Ishikawa (cell line): ENCODE data around the gene SLC16A8.

Source experiments
- CEBPB ChIP-seq: IDR thresholded peaks from 2 replicates; pipeline ENCODE4 v1.6.1; 2012
- CREB1 ChIP-seq: IDR thresholded peaks from 2 replicates; pipeline ENCODE4 v1.6.1; 2012; ENCODE audit warnings: low read depth
- EGR1 ChIP-seq: IDR thresholded peaks from 2 replicates; pipeline ENCODE4 v1.6.1; 2012
- EP300 ChIP-seq: IDR thresholded peaks from 2 replicates; pipeline ENCODE4 v1.6.1; 2012; ENCODE audit warnings: borderline replicate concordance
- FOXM1 ChIP-seq: IDR thresholded peaks from 2 replicates; pipeline ENCODE4 v1.6.1; 2012; ENCODE audit warnings: low read depth, borderline replicate concordance
- NFIC ChIP-seq: IDR thresholded peaks from 2 replicates; pipeline ENCODE4 v1.6.1; 2012
- RAD21 ChIP-seq: IDR thresholded peaks from 2 replicates; pipeline ENCODE4 v1.6.1; 2012; ENCODE audit warnings: low read depth
- TAF1 ChIP-seq: IDR thresholded peaks from 2 replicates; pipeline ENCODE4 v1.6.1; 2012; ENCODE audit warnings: low read depth, mild to moderate bottlenecking
- TCF12 ChIP-seq: IDR thresholded peaks from 2 replicates; pipeline ENCODE4 v1.6.1; 2012; ENCODE audit warnings: low read depth
- TEAD4 ChIP-seq: IDR thresholded peaks from 2 replicates; pipeline ENCODE4 v1.6.1; 2012
- YY1 ChIP-seq: IDR thresholded peaks from 2 replicates; pipeline ENCODE4 v1.6.1; 2012; ENCODE audit warnings: low read depth
- ZBTB7A ChIP-seq: IDR thresholded peaks from 2 replicates; pipeline ENCODE4 v1.6.1; 2012; ENCODE audit warnings: low read depth
- TF ChIP-seq, protein P1 (sequence below): IDR thresholded peaks from 2 replicates; pipeline ENCODE4 v1.6.1; 2012
- TF ChIP-seq, protein P2 (sequence below): IDR thresholded peaks from 2 replicates; pipeline ENCODE4 v1.6.1; 2012; ENCODE audit warnings: low read depth, mild to moderate bottlenecking
- TF ChIP-seq, protein P3 (sequence below): IDR thresholded peaks from 2 replicates; pipeline ENCODE4 v1.6.1; 2012

Gene SLC16A8

DNA sequence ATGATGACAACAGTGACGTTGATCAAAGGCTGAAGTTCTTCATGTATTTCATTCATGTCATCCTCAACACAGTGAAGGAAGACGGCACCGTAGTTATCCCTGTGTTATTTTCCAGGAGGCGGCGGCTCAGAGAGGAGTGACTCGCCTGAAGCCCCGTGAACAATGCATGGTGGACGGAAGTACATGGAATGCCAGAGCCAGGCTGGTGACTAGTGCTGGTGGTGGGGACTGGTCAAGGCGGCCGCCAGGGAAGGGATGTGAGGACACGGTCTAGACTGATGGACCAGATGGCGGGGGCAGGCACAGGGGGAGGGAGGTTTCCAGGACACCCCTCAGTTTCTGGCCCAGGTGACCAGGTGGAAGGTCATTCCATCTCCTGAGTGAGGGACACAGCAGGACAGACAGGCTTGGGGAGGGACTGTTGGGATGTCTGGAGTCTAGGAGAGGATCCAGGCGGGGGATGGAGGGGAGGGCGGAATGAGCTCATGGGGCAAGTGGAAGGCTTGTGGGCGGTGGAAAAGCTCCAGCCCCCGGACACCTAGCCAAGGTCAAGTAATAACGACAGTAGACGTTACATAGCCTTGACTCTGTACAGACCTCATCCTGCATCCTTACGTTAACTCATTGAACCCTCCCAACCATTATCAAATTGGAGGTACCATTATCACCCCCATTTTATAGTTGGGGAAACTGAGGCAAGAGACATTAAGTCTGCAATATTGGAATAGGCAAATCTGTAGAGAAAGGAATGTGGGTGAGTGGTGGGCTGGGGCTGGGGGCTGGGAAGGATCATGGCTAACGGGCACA, 42.8 kb downstream of the SLC16A8 start:
- TF ChIP-seq YY1 (no peak), EGR1 (no peak), FOXM1 (no peak), ZBTB7A (no peak), CEBPB (no peak), RAD21 (no peak), TEAD4 (no peak), TCF12 (no peak), TAF1 (no peak), CREB1 (no peak), NFIC (no peak), EP300 (no peak)
- TF ChIP-seq, protein P1, sequence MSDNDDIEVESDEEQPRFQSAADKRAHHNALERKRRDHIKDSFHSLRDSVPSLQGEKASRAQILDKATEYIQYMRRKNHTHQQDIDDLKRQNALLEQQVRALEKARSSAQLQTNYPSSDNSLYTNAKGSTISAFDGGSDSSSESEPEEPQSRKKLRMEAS = no peak
- TF ChIP-seq, protein P2, sequence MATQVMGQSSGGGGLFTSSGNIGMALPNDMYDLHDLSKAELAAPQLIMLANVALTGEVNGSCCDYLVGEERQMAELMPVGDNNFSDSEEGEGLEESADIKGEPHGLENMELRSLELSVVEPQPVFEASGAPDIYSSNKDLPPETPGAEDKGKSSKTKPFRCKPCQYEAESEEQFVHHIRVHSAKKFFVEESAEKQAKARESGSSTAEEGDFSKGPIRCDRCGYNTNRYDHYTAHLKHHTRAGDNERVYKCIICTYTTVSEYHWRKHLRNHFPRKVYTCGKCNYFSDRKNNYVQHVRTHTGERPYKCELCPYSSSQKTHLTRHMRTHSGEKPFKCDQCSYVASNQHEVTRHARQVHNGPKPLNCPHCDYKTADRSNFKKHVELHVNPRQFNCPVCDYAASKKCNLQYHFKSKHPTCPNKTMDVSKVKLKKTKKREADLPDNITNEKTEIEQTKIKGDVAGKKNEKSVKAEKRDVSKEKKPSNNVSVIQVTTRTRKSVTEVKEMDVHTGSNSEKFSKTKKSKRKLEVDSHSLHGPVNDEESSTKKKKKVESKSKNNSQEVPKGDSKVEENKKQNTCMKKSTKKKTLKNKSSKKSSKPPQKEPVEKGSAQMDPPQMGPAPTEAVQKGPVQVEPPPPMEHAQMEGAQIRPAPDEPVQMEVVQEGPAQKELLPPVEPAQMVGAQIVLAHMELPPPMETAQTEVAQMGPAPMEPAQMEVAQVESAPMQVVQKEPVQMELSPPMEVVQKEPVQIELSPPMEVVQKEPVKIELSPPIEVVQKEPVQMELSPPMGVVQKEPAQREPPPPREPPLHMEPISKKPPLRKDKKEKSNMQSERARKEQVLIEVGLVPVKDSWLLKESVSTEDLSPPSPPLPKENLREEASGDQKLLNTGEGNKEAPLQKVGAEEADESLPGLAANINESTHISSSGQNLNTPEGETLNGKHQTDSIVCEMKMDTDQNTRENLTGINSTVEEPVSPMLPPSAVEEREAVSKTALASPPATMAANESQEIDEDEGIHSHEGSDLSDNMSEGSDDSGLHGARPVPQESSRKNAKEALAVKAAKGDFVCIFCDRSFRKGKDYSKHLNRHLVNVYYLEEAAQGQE = no peak
- TF ChIP-seq, protein P3, sequence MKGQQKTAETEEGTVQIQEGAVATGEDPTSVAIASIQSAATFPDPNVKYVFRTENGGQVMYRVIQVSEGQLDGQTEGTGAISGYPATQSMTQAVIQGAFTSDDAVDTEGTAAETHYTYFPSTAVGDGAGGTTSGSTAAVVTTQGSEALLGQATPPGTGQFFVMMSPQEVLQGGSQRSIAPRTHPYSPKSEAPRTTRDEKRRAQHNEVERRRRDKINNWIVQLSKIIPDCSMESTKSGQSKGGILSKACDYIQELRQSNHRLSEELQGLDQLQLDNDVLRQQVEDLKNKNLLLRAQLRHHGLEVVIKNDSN = no peak

DNA sequence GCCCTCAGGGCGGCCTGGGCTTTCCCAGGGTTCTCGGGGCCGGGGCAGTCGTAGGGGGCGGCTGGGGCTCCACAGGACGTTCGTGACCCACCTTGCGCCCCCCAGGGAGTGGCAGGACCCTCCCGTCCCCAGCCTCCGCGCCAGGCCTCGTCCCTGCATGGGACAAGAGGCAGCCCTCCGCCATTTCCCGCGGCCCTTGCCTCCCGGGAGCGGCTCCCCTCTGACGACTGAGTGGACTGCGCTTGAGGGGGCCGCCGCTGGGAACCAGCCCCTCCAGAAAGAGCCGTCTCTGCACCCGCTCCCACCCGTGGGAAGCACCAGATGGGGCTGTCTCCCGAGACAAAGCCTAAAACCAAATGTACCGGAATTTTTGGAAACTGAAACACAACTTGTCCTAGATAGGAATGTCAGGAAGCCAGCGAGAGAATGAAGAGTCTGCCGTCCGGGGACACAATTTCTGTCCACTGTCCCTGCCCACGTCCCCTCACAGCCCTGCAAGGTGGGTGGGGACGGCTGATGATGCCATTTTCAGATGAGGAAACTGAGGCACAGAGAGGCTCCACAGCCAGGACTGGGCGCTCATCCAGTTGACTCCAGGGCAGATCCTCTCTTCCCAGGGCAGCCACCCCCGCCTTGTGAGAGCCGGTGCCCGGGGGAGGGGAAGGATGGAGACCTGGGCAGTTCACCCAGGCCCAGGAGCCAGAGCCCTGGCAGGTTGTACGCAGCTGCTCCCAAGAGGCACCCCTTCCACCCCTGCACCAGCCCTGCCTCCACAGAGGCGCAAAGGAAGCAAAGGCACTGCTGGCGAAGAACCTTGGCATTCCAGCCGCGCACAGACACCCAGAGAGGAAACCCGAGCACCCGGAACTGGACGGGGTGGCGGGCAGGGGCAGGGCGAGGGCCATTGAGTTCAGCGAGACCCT, 44.8 kb downstream of the SLC16A8 start:
- TF ChIP-seq, protein P1 = no peak
- TF ChIP-seq, protein P2 = no peak
- TF ChIP-seq NFIC (no peak), CREB1 (no peak), TCF12 (no peak), EGR1 (no peak), RAD21 (no peak), TAF1 (no peak), EP300 (no peak), ZBTB7A (no peak), CEBPB (no peak), YY1 (no peak), FOXM1 (no peak), TEAD4 (no peak)
- TF ChIP-seq, protein P3 = no peak

DNA sequence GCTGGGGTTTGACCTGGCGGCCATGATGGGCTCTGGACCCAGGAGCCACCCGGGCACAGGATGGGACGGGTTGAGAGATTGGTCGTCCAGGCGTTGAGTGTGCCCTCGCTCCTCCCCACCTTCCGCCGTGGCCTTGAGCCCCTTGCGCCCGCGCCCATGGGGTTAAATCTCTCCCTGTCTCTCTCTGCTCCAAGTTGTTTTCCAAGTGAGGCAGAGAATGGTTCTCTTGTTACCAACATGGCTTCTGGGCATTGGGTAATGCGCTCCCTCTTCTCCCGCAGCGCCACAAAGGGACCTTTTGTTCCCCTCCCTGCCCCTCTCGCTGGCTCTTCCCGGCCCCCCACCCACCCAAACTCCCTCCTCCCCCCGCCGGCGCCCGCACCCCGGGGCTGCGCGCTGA, 45.6 kb downstream of the SLC16A8 start:
- TF ChIP-seq CEBPB = no peak
- no peak for TF ChIP-seq TEAD4
- TF ChIP-seq TCF12 = no peak
- no peak for TF ChIP-seq NFIC
- TF ChIP-seq TAF1 = no peak
- TF ChIP-seq EP300 = no peak
- TF ChIP-seq, protein P1 = no peak
- TF ChIP-seq, protein P2 = no peak
- TF ChIP-seq ZBTB7A = no peak
- TF ChIP-seq, protein P3 = no peak
- no peak for TF ChIP-seq EGR1
- no peak for TF ChIP-seq FOXM1
- no peak for TF ChIP-seq YY1
- TF ChIP-seq CREB1 = no peak
- TF ChIP-seq RAD21 = no peak
